Measurements from ENCODE around the gene NAPA. TPM values are rescaled to one million over a fixed set of nuclear protein-coding genes. Genes with fewer than 3 reads are reported as not detected.

NAPA gene
- total and polyA plus RNA-seq, 2 donors (not counting 1 experiment from before 2014, with no cell fraction given), result 76.8 to 118 TPM

DNA sequence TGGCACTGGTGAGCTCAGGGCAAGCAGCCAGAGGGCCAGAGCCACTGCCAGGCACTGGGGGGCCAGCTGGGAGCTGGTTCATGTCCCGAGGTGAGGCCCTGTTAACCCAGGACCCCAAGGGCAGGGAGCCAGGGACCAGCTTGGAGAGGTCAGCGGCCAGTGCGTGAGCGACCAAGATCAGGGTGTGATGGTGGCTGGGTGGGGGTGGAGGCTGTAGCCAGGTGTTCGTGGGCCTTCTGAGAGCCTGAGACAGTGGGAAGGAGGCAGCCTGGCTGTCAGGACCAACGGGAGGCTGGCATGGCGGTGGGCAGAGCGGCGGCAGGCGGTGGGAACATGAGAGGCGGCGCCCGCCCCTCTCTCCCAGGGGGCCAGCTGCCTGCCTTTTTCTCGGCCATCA, 22.7 kb downstream of the NAPA start:
- H3K4me1 ChIP-seq (ENCODE audit: control insufficient read depth, extremely low read depth, insufficient read depth, low read length), result no peaks in the 10 kb centered on the region
- no peaks in the 10 kb centered on the region for H3K9me3 ChIP-seq (ENCODE audit: control insufficient read depth, insufficient read depth, low read depth, low read length)
- TF ChIP-seq, protein P1, sequence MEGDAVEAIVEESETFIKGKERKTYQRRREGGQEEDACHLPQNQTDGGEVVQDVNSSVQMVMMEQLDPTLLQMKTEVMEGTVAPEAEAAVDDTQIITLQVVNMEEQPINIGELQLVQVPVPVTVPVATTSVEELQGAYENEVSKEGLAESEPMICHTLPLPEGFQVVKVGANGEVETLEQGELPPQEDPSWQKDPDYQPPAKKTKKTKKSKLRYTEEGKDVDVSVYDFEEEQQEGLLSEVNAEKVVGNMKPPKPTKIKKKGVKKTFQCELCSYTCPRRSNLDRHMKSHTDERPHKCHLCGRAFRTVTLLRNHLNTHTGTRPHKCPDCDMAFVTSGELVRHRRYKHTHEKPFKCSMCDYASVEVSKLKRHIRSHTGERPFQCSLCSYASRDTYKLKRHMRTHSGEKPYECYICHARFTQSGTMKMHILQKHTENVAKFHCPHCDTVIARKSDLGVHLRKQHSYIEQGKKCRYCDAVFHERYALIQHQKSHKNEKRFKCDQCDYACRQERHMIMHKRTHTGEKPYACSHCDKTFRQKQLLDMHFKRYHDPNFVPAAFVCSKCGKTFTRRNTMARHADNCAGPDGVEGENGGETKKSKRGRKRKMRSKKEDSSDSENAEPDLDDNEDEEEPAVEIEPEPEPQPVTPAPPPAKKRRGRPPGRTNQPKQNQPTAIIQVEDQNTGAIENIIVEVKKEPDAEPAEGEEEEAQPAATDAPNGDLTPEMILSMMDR (conservative IDR thresholded peaks at IDR 0.05 in 1 of 2, IDR thresholded peaks at IDR 0.05 in 1 of 2; ENCODE audit: low read depth in 1 of 2, low read length in 2 of 2), result no peak
- no peak for TF ChIP-seq EZH2 (IDR thresholded peaks at IDR 0.05; ENCODE audit: low read length, missing control alignments)

DNA sequence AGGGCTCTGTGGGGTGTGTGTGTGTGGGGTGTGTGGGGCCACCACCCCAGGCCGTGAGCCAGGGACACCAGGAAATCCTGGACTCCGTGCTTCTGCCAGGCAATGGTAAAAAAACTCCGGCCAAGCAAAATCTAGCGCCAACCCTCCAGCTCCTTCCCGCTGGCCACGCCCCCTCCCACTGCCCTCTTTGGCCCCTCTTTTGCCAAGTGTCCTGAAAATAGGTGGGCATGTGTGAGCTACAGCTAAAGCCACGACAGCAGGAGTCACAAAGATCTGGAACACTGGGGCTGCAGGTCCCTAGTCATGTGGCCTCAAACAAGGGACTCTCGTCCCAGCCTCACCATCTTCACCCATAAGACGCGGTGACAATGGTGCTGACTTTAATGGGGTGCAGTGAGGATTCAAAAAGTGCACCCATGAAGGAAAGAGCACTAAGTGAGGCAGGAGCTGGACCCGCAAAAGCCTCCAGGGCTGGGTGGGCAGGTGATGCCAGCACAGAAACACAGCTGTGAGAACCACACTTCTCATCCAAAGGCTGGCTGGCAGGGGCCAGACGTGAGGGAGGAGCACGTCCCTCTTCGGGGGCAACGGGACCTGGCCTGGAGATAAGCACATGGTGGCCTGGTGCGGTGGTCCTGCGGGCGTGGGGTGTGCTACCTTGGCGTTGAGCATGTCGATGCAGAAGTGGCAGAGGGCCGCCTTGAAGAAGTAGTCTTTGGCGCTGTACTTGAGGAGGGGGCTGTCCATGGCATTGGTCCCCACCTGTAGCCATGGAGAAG, 23.3 kb downstream of the NAPA start:
- no peak overlapping the region for H3K4me3 ChIP-seq (replicated peaks in 1 of 4; ENCODE audit: control extremely low read depth in 1 of 4, insufficient read depth in 1 of 4, low read depth in 3 of 4, low read length in 4 of 4)
- TF ChIP-seq, protein P1 (conservative IDR thresholded peaks at IDR 0.05 in 1 of 2, IDR thresholded peaks at IDR 0.05 in 1 of 2; ENCODE audit: low read depth in 1 of 2, low read length in 2 of 2), result no peak
- TF ChIP-seq EZH2 (IDR thresholded peaks at IDR 0.05; ENCODE audit: low read length, missing control alignments), result no peak
- no peaks in the 10 kb centered on the region for H3K27me3 ChIP-seq (ENCODE audit: control insufficient read depth, insufficient read depth, low read length)
- H3K9ac ChIP-seq (ENCODE audit: insufficient read depth, low read length), result no peak overlapping the region
- H3K4me2 ChIP-seq (ENCODE audit: extremely low read depth, insufficient read depth, low read length), result no peak overlapping the region
- H3K27ac ChIP-seq (ENCODE audit: insufficient read depth, low read length), result no peak overlapping the region
- no peak for DNase-seq (ENCODE audit: low read depth in 2 of 2)
- no peak overlapping the region for H2AFZ ChIP-seq (ENCODE audit: low read length)
- H3K79me2 ChIP-seq (ENCODE audit: control insufficient read depth, insufficient read depth, low read length), result no peaks in the 10 kb centered on the region
- no peaks in the 10 kb centered on the region for H3K4me1 ChIP-seq (ENCODE audit: control insufficient read depth, extremely low read depth, insufficient read depth, low read length)
- H3K9me3 ChIP-seq (ENCODE audit: control insufficient read depth, insufficient read depth, low read depth, low read length), result no peaks in the 10 kb centered on the region
- H4K20me1 ChIP-seq (ENCODE audit: control insufficient read depth, extremely low read depth, insufficient read depth, low read length), result no peaks in the 10 kb centered on the region
- peaks cover 24% of the 10 kb centered on the region for H3K36me3 ChIP-seq (ENCODE audit: control insufficient read depth, insufficient read depth, low read length)

More for the DNA sequence above, 22.7 kb downstream of the NAPA start:
- no peaks in the 10 kb centered on the region for H3K79me2 ChIP-seq (ENCODE audit: control insufficient read depth, insufficient read depth, low read length)
- H3K4me3 ChIP-seq (replicated peaks in 1 of 4; ENCODE audit: control extremely low read depth in 1 of 4, insufficient read depth in 1 of 4, low read depth in 3 of 4, low read length in 4 of 4), result no peak overlapping the region
- no peak overlapping the region for H3K9ac ChIP-seq (ENCODE audit: insufficient read depth, low read length)
- peaks cover 29% of the 10 kb centered on the region for H3K36me3 ChIP-seq (ENCODE audit: control insufficient read depth, insufficient read depth, low read length)
- H3K4me2 ChIP-seq (ENCODE audit: extremely low read depth, insufficient read depth, low read length), result no peak overlapping the region
- H4K20me1 ChIP-seq (ENCODE audit: control insufficient read depth, extremely low read depth, insufficient read depth, low read length), result no peaks in the 10 kb centered on the region
- no peak overlapping the region for H2AFZ ChIP-seq (ENCODE audit: low read length)
- H3K27me3 ChIP-seq (ENCODE audit: control insufficient read depth, insufficient read depth, low read length), result no peaks in the 10 kb centered on the region
- DNase-seq (ENCODE audit: low read depth in 2 of 2), result no peak
- no peak overlapping the region for H3K27ac ChIP-seq (ENCODE audit: insufficient read depth, low read length)

DNA sequence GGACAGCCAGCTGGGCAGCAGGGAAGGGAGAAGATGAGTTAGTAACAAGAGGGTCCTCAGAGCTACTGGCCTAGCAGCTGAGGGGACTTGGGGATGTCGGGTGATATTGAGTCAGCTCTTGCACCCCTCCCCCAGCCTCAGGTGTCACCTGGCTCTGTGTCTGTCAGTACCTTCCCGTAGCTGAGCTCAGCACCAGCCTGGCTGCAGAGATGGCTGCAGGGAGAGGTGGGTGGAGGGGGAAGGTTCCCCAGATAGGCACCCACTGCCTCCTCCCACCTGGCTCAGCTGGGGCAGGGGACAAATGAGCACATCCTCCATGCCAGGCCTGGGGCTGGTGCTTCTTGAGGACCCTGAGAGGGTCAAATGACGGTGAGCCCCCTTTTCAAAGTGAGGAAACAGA, 24.0 kb downstream of the NAPA start:
- Histone ChIP-seq H3K9ac (ENCODE audit: insufficient read depth, low read length) (no peak overlapping the region), H3K36me3 (ENCODE audit: control insufficient read depth, insufficient read depth, low read length) (peaks cover 22% of the 10 kb centered on the region), H3K4me3 (replicated peaks in 1 of 4; ENCODE audit: control extremely low read depth in 1 of 4, insufficient read depth in 1 of 4, low read depth in 3 of 4, low read length in 4 of 4) (no peak overlapping the region), H4K20me1 (ENCODE audit: control insufficient read depth, extremely low read depth, insufficient read depth, low read length) (no peaks in the 10 kb centered on the region), H3K4me2 (ENCODE audit: extremely low read depth, insufficient read depth, low read length) (no peak overlapping the region), H2AFZ (ENCODE audit: low read length) (no peak overlapping the region), H3K27me3 (ENCODE audit: control insufficient read depth, insufficient read depth, low read length) (no peaks in the 10 kb centered on the region), H3K27ac (ENCODE audit: insufficient read depth, low read length) (no peak overlapping the region), H3K79me2 (ENCODE audit: control insufficient read depth, insufficient read depth, low read length) (no peaks in the 10 kb centered on the region), H3K4me1 (ENCODE audit: control insufficient read depth, extremely low read depth, insufficient read depth, low read length) (no peaks in the 10 kb centered on the region), H3K9me3 (ENCODE audit: control insufficient read depth, insufficient read depth, low read depth, low read length) (no peaks in the 10 kb centered on the region)
- TF ChIP-seq EZH2 (IDR thresholded peaks at IDR 0.05; ENCODE audit: low read length, missing control alignments), result no peak
- TF ChIP-seq, protein P1 (conservative IDR thresholded peaks at IDR 0.05 in 1 of 2, IDR thresholded peaks at IDR 0.05 in 1 of 2; ENCODE audit: low read depth in 1 of 2, low read length in 2 of 2), result no peak
- no peak for DNase-seq (ENCODE audit: low read depth in 2 of 2)
